ENCODE data around the gene RBM19. TPM values are rescaled to one million over a fixed set of nuclear protein-coding genes. Genes with fewer than 3 reads are reported as not detected.
"Not testable (repeated sequence)": the region's sequence is repeated elsewhere in the genome, so short reads cannot be mapped to it uniquely, and the experiment has no call there.

Gene RBM19
- total and polyA plus RNA-seq, 2 of the 4 experiments (the other 2 are of a cell fraction) = 18.7 to 19.2 TPM

DNA sequence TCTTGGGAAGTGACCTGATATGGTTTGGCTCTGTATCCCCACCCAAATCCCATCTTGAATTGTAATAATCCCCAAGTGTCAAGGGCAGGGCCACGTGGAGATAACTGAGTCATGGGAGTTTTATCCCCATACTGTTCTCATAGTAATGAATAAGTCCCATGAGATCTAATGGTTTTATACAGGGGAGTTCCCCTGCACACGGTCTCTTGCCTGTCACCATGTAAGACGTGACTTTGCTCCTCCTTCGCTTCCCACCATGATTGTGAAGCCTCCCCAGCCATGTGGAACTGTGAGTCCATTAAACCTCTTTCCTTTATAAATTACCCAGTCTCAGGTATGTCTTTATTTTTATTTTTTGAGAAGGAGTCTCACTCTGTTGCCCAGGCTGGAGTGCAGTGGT, 26.6 kb upstream of the RBM19 start:
- H2BK5ac ChIP-seq (ENCODE audit: low read depth, low read length, poor library complexity, severe bottlenecking); H3K18ac ChIP-seq (ENCODE audit: low read depth, low read length); H3K9me1 ChIP-seq (ENCODE audit: insufficient read depth, low read length); H4K5ac ChIP-seq (ENCODE audit: low read depth, low read length); H4K20me1 ChIP-seq (ENCODE audit: insufficient read depth, low read length); BruUV-seq (replicated peaks); intact Hi-C loops (cut with micrococcal nuclease); H4K91ac ChIP-seq (ENCODE audit: insufficient read depth, low read depth, low read length); H2AFZ ChIP-seq (replicated peaks; ENCODE audit: low read length, poor library complexity); POLR2A ChIA-PET (ENCODE audit: unreplicated experiment); H3K4me1 ChIP-seq (ENCODE audit: control insufficient read depth, insufficient read depth, low read length); H2BK15ac ChIP-seq (ENCODE audit: low read depth, low read length); H3K27me3 ChIP-seq (ENCODE audit: control insufficient read depth, insufficient read depth, low read length); H3K4me3 ChIP-seq (ENCODE audit: insufficient read depth, low read depth, low read length); dilution Hi-C loops (cut with HindIII; ENCODE audit: low sequenced_read_pairs, unreplicated experiment); H3K14ac ChIP-seq (replicated peaks; ENCODE audit: low read depth, low read length); H3K36me3 ChIP-seq (ENCODE audit: control insufficient read depth, insufficient read depth, low read length); H2AK5ac ChIP-seq (ENCODE audit: low read depth, low read length); H3K9me3 ChIP-seq (ENCODE audit: control insufficient read depth, insufficient read depth, low read length); H2AK9ac ChIP-seq (replicated peaks; ENCODE audit: low read depth, low read length, poor library complexity); ATAC-seq (ENCODE audit: low read depth); DNase-seq; H3K79me1 ChIP-seq (ENCODE audit: low read depth in 1 of 2, low read length in 2 of 2); H3K9ac ChIP-seq (ENCODE audit: low read depth, low read length); H2BK20ac ChIP-seq (ENCODE audit: low read depth, low read length); H3K56ac ChIP-seq (ENCODE audit: extremely low read depth, insufficient read depth, low read length); H3K4ac ChIP-seq (ENCODE audit: low read depth, low read length); H2BK120ac ChIP-seq (ENCODE audit: low read depth, low read length); H3K4me2 ChIP-seq (ENCODE audit: low read depth, low read length); CTCF ChIA-PET; H4K8ac ChIP-seq (ENCODE audit: low read depth in 2 of 2, low read length in 2 of 2); H3K23ac ChIP-seq (ENCODE audit: low read depth, low read length); H3K27ac ChIP-seq (ENCODE audit: insufficient read depth, low read length): not testable (repeated sequence)
- in situ Hi-C loops (cut with MboI; ENCODE audit: low sequenced_read_pairs) = loop anchor here (25.0 kb wide), 1 partner anchor 1770 kb away; no protein-coding TSS in a partner anchor
- no CpG with 5 or more reads among the region's 4 CpGs for WGBS, 2 experiments (ENCODE audit: extremely low coverage in 2 of 2, insufficient read length in 1 of 2)
